Panc1 (cell line): ENCODE data around the gene USP12. TPM values are rescaled to one million over a fixed set of nuclear protein-coding genes. Genes with fewer than 3 reads are reported as not detected.
A peak's percentile ranks its signal among the peaks of the same experiment; 100 is the strongest.

Source experiments
- ATAC-seq: fragments of 200-7000 bp; cut with Tn5 transposase; 2 replicates; pipeline ENCODE4 v1.9.1; 2020; ENCODE audit warnings: mild to moderate bottlenecking, moderate library complexity
- BruUV-seq: library from RNA; stranded (reverse); fragments of 400-500 nt; replicated peaks from 2 replicates; lab custom pipeline; 2021; lab: Mats Ljungman, UMichigan
- CTCF ChIA-PET: fragments of 300-600 bp; sonication (Branson Sonifier 250); formaldehyde crosslinking; loops from one replicate; lab custom pipeline; 2022; ENCODE audit warnings: antibody characterized with exemption; lab: Charles Lee
- POLR2A ChIA-PET: fragments of 300-600 bp; sonication (Branson Sonifier 250); formaldehyde crosslinking; loops from one replicate; lab custom pipeline; 2022; ENCODE audit warnings: antibody characterized with exemption; lab: Charles Lee
- DNase-seq: peaks from one replicate; pipeline ENCODE4 v3.0.0-alpha.2; 2010; ENCODE audit warnings: low read depth, low spot score
- H3K27ac ChIP-seq: 2 replicates; pipeline ENCODE4 v1.5.1; 2011; ENCODE audit warnings: mild to moderate bottlenecking, low read length, inconsistent platforms
- H3K27me3 ChIP-seq: fragments of 200-500 bp; sonication (Bioruptor generic); 2 replicates; pipeline ENCODE4 v1.6.0; 2014; ENCODE audit warnings: low read length, inconsistent platforms; ENCODE audit not compliant: control insufficient read depth, insufficient read depth
- H3K36me3 ChIP-seq: fragments of 200-500 bp; sonication (Bioruptor generic); 2 replicates; pipeline ENCODE4 v1.5.1; 2014; ENCODE audit warnings: inconsistent platforms, mild to moderate bottlenecking, low read length, moderate library complexity; ENCODE audit not compliant: control insufficient read depth, insufficient read depth
- H3K4me1 ChIP-seq: 2 replicates; pipeline ENCODE4 v1.5.1; 2011; ENCODE audit warnings: inconsistent platforms, mild to moderate bottlenecking, low read length, moderate library complexity; ENCODE audit not compliant: control insufficient read depth, insufficient read depth
- H3K4me3 ChIP-seq, 2 experiments: 2 replicates each; pipeline ENCODE4 v1.5.1; 2011 to 2012; ENCODE audit warnings: low read depth in 2 of 2, low read length in 2 of 2, mild to moderate bottlenecking in 2 of 2, inconsistent platforms in 1 of 2, moderate library complexity in 1 of 2
- H3K9me3 ChIP-seq: fragments of 200-500 bp; sonication (Bioruptor generic); 2 replicates; pipeline ENCODE4 v1.5.1; 2014; ENCODE audit warnings: low read depth, mild to moderate bottlenecking, inconsistent platforms, low read length, moderate library complexity; ENCODE audit not compliant: control insufficient read depth, insufficient read depth
- CTCF ChIP-seq: fragments of 450-650 bp; IDR thresholded peaks from 2 replicates; pipeline ENCODE4 v1.5.1; 2017; ENCODE audit warnings: mild to moderate bottlenecking
- POLR2AphosphoS5 ChIP-seq: IDR thresholded peaks from 2 replicates; pipeline ENCODE4 v1.6.1; 2012; ENCODE audit warnings: mild to moderate bottlenecking, low read depth, low read length, moderate library complexity
- REST ChIP-seq, 2 experiments: IDR thresholded peaks; 2 replicates each; pipeline ENCODE4 v1.6.1; 2011 to 2012; ENCODE audit warnings: low read depth in 2 of 2, control low read depth in 1 of 2, low read length in 1 of 2, mild to moderate bottlenecking in 1 of 2, moderate library complexity in 1 of 2; ENCODE audit not compliant: insufficient read depth in 1 of 2
- SIN3A ChIP-seq: IDR thresholded peaks from 2 replicates; pipeline ENCODE4 v1.6.1; 2012; ENCODE audit warnings: low read depth, mild to moderate bottlenecking, low read length, moderate library complexity, borderline replicate concordance; ENCODE audit not compliant: insufficient read depth
- TCF7L2 ChIP-seq: IDR thresholded peaks from 2 replicates; pipeline ENCODE4 v1.6.1; 2011; ENCODE audit warnings: mild to moderate bottlenecking, low read depth, low read length, inconsistent platforms
- in situ Hi-C: cut with HindIII; loops from 2 replicates; pipeline ENCODE4 v1.10.0; 2016; ENCODE audit warnings: low sequenced_read_pairs, low pct_unique_long_range_greater_than_20kb
- intact Hi-C: fragments of 100-400 bp; cut with micrococcal nuclease; formaldehyde crosslinking; loops from one replicate; pipeline ENCODE4 v1.10.0; 2022; ENCODE audit not compliant: unreplicated experiment
- total RNA-seq: library from RNA; stranded (reverse); gene quantifications from one replicate; pipeline ENCODE4 v1.2.1, GENCODE V29; 2021; ENCODE audit not compliant: unreplicated experiment

USP12 gene
- total RNA-seq, 1 experiment from 2014 or later, result 82.0 TPM

GRCh38 chr13:27168086-27168485, 3.5 kb downstream of the USP12 start:
- H3K27me3 ChIP-seq, result no peaks in the 10 kb centered on the region
- peak overlapping the region; percentile 70 to 92 for H3K4me3 ChIP-seq
- TF ChIP-seq SIN3A (no peak), REST (IDR thresholded peaks at IDR 0.05; ENCODE audit: insufficient read depth in 1 of 2, low read depth in 2 of 2, low read length in 1 of 2) (no peak), POLR2AphosphoS5 (no peak), TCF7L2 (0 out of 2 replicates have a peak, but pooled peaks have one; percentile 22)
- ChIA-PET POLR2A (no interaction called here), CTCF (interaction anchor here (0.6 kb wide), 1 partner anchor 171 kb away, joined by 4 read pairs; no protein-coding TSS in a partner anchor)
- intact Hi-C loops (loop anchor here (2.0 to 5.0 kb wide), 3 partner anchors 36 to 181 kb away; no protein-coding TSS in a partner anchor), in situ Hi-C loops (no loop called here)
- no peak for ATAC-seq
- H3K36me3 ChIP-seq, result no peaks in the 10 kb centered on the region; the same call in none of the 2 replicates
- H3K27ac ChIP-seq, result peak overlapping the region; percentile 93
- no TSS peak for BruUV-seq
- H3K9me3 ChIP-seq, result no peaks in the 10 kb centered on the region
- no peak for DNase-seq
- peaks cover 51% of the 10 kb centered on the region for H3K4me1 ChIP-seq

- DNase-seq (no peak), ATAC-seq (no peak)
- POLR2A ChIA-PET, result interaction anchor here (0.7 to 1.1 kb wide), 2 partner anchors 80 to 90 kb away, joined by 4 to 5 read pairs; no protein-coding TSS in a partner anchor
- TF ChIP-seq SIN3A (no peak), POLR2AphosphoS5 (no peak), REST (IDR thresholded peaks at IDR 0.05; ENCODE audit: insufficient read depth in 1 of 2, low read depth in 2 of 2, low read length in 1 of 2) (no peak), TCF7L2 (no peak), CTCF (no peak)
- Histone ChIP-seq H3K4me3 (no peak overlapping the region), H3K4me1 (peaks cover 61% of the 10 kb centered on the region), H3K36me3 (no peaks in the 10 kb centered on the region; the same call in none of the 2 replicates), H3K9me3 (no peaks in the 10 kb centered on the region), H3K27me3 (no peaks in the 10 kb centered on the region), H3K27ac (peak overlapping the region; percentile 93; the same call in 1 of the 2 replicates)
- BruUV-seq, result no TSS peak
- in situ Hi-C loops, result no loop called here
- intact Hi-C loops, result loop anchor here (5.0 kb wide), 2 partner anchors 34 to 179 kb away; no protein-coding TSS in a partner anchor
- CTCF ChIA-PET, result no interaction called here
Measured at GRCh38 chr13:27166313-27166712, 5.3 kb downstream of the USP12 start.
